Astrocyte of the cerebellum (primary cell): ENCODE results near the gene FAM131C.
"Not testable (repeated sequence)": the region's sequence is repeated elsewhere in the genome, so short reads cannot be mapped to it uniquely, and the experiment has no call there.

ENCODE experiments used
- DNase-seq: peaks from one replicate; pipeline ENCODE4 v3.0.0-alpha.2; 2011; ENCODE audit warnings: low read depth
- H3K4me3 ChIP-seq: 2 replicates; pipeline ENCODE4 v1.5.1; 2011; ENCODE audit warnings: mild to moderate bottlenecking, low read depth, low read length, moderate library complexity
- CTCF ChIP-seq: IDR thresholded peaks from 2 replicates; pipeline ENCODE4 v1.5.1; 2012; ENCODE audit warnings: low read length, low read depth, moderate library complexity, mild to moderate bottlenecking; ENCODE audit errors: missing control alignments
- in situ Hi-C: cut with HindIII; loops from 2 replicates; pipeline ENCODE4 v1.10.0; 2017; ENCODE audit warnings: low sequenced_read_pairs

FAM131C gene

GRCh38 chr1:16022393-16022792, 51.1 kb downstream of the FAM131C start:
- DNase-seq: no peak
- no peak for TF ChIP-seq CTCF
- no peak overlapping the region for H3K4me3 ChIP-seq
- in situ Hi-C loops: no loop called here

- DNase-seq: no peak
- TF ChIP-seq CTCF: no peak
- in situ Hi-C loops: no loop called here
- H3K4me3 ChIP-seq: no peak within 1 kb of the TSS
These were observed 51.8 kb downstream of the FAM131C start, which contains the start of gene CLCNKA for GRCh38 chr1:16021681-16022080. Gene CLCNKA, plus strand, starts transcription at chr1:16022036. Its CDS starts 584 bp downstream, at chr1:16022620.

GRCh38 chr1:16020878-16021277, 52.6 kb downstream of the FAM131C start:
- DNase-seq, in situ Hi-C loops, H3K4me3 ChIP-seq: not testable (repeated sequence)

GRCh38 chr1:16020325-16020724, 53.1 kb downstream of the FAM131C start:
- no peak for TF ChIP-seq CTCF
- in situ Hi-C loops: no loop called here

GRCh38 chr1:16019644-16020277, 53.7 kb downstream of the FAM131C start:
- no peak for DNase-seq
- no peak overlapping the region for H3K4me3 ChIP-seq
- in situ Hi-C loops: no loop called here
- no peak for TF ChIP-seq CTCF

More at GRCh38 chr1:16020325-16020724, 53.1 kb downstream of the FAM131C start:
- H3K4me3 ChIP-seq: no peak overlapping the region
- DNase-seq: no peak

GRCh38 chr1:16018749-16019643, 54.5 kb downstream of the FAM131C start:
- DNase-seq: no peak
- no peak for TF ChIP-seq CTCF
- in situ Hi-C loops: no loop called here
- H3K4me3 ChIP-seq: no peak overlapping the region

GRCh38 chr1:16018308-16018707, 55.1 kb downstream of the FAM131C start:
- in situ Hi-C loops: no loop called here
- DNase-seq: no peak
- no peak overlapping the region for H3K4me3 ChIP-seq

More at GRCh38 chr1:16018308-16018707, 55.1 kb downstream of the FAM131C start:
- no peak for TF ChIP-seq CTCF
